SK-N-SH (cell line): ENCODE measurements around the gene SGSH. TPM values are rescaled to one million over a fixed set of nuclear protein-coding genes. Genes with fewer than 3 reads are reported as not detected.
A peak's percentile ranks its signal among the peaks of the same experiment; 100 is the strongest.

Source experiments
- CTCF ChIA-PET: fragments of 300-600, 350-600 bp; formaldehyde crosslinking; extraction: SDS; loops from one replicate; lab custom pipeline; 2021; lab: Yijun Ruan, JAX
- POLR2A ChIA-PET: fragments of 350-600 bp; sonication (Branson Sonifier 250); formaldehyde crosslinking; extraction: SDS; loops from one replicate; lab custom pipeline; 2020; ENCODE audit warnings: antibody characterized with exemption, inconsistent platforms; lab: Yijun Ruan, JAX
- DNase-seq: peaks from one replicate; pipeline ENCODE4 v3.0.0; 2012
- H2AFZ ChIP-seq: fragments of 200-600 bp; sonication (generic); 2 replicates; pipeline ENCODE4 v1.8.1; 2016; ENCODE audit warnings: antibody characterized with exemption, mild to moderate bottlenecking, low read depth
- H3F3A ChIP-seq: fragments of 200-600 bp; sonication (generic); replicated peaks from 2 replicates; pipeline ENCODE3; 2016; ENCODE audit warnings: antibody characterized with exemption, mild to moderate bottlenecking; ENCODE audit not compliant: insufficient read depth
- H3K27ac ChIP-seq, 2 experiments: fragments of 200-500 bp in 1 of 2; fragments of 200-600 bp in 1 of 2; sonication (Bioruptor generic) in 1 of 2; sonication (generic), shearing (Covaris generic) in 1 of 2; 2 replicates each; pipeline versions ENCODE4 v1.5.1 to v1.6.1; 2014 to 2016; ENCODE audit warnings: low read depth in 2 of 2, inconsistent platforms in 1 of 2, low read length in 1 of 2, mild to moderate bottlenecking in 1 of 2, mixed read lengths in 1 of 2
- H3K27me3 ChIP-seq: fragments of 200-600 bp; sonication (generic), shearing (Covaris generic); 2 replicates; pipeline ENCODE4 v1.6.1; 2016; ENCODE audit warnings: mixed run types; ENCODE audit not compliant: insufficient read depth
- H3K36me3 ChIP-seq, 2 experiments: fragments of 200-500 bp in 1 of 2; fragments of 200-600 bp in 1 of 2; sonication (Bioruptor generic) in 1 of 2; sonication (generic) in 1 of 2; replicated peaks in 1 of 2; 2 replicates each; pipeline versions ENCODE3 to v1.5.1; 2014 to 2016; ENCODE audit warnings: low read length in 1 of 2, mild to moderate bottlenecking in 1 of 2; ENCODE audit not compliant: insufficient read depth in 2 of 2, control insufficient read depth in 1 of 2
- H3K4me1 ChIP-seq, 2 experiments: fragments of 200-500 bp in 1 of 2; fragments of 200-600 bp in 1 of 2; sonication (Bioruptor generic) in 1 of 2; sonication (generic), shearing (Covaris generic) in 1 of 2; 2 replicates each; pipeline versions ENCODE4 v1.5.1 to v1.6.1; 2014 to 2016; ENCODE audit warnings: low read depth in 1 of 2, low read length in 1 of 2, mixed run types in 1 of 2; ENCODE audit not compliant: insufficient read depth in 2 of 2, control insufficient read depth in 1 of 2
- H3K4me2 ChIP-seq: fragments of 200-600 bp; sonication (generic), shearing (Covaris generic); 2 replicates; pipeline ENCODE4 v1.6.1; 2017; ENCODE audit warnings: mixed run types
- H3K4me3 ChIP-seq, 2 experiments: fragments of 200-500 bp in 1 of 2; fragments of 200-600 bp in 1 of 2; sonication (Bioruptor generic) in 1 of 2; sonication (generic), shearing (Covaris generic) in 1 of 2; 2 replicates each; pipeline versions ENCODE4 v1.5.1 to v1.8.1; 2014 to 2016; ENCODE audit warnings: low read depth in 2 of 2, inconsistent platforms in 1 of 2, low read length in 1 of 2, mild to moderate bottlenecking in 1 of 2, mixed read lengths in 1 of 2, moderate library complexity in 1 of 2
- H3K79me2 ChIP-seq: fragments of 200-600 bp; sonication (generic); 2 replicates; pipeline ENCODE4 v1.8.1; 2017; ENCODE audit warnings: mild to moderate bottlenecking; ENCODE audit not compliant: insufficient read depth
- H3K9ac ChIP-seq: fragments of 200-600 bp; sonication (generic); 2 replicates; pipeline ENCODE4 v1.6.1; 2017; ENCODE audit warnings: mixed run types
- H3K9me2 ChIP-seq: fragments of 200-600 bp; sonication (generic); 2 replicates; pipeline ENCODE4 v1.6.1; 2017; ENCODE audit warnings: mixed run types
- H3K9me3 ChIP-seq: fragments of 200-600 bp; sonication (generic); 2 replicates; pipeline ENCODE4 v1.6.1; 2017; ENCODE audit warnings: mixed run types, mild to moderate bottlenecking, moderate library complexity
- H4K20me1 ChIP-seq: fragments of 200-600 bp; sonication (generic); 2 replicates; pipeline ENCODE4 v1.6.1; 2017; ENCODE audit warnings: mild to moderate bottlenecking, mixed run types; ENCODE audit not compliant: insufficient read depth
- CTCF ChIP-seq: fragments of 200-600 bp; sonication (generic); IDR thresholded peaks from 2 replicates; pipeline ENCODE4 v1.6.1; 2017; ENCODE audit warnings: antibody characterized with exemption, mild to moderate bottlenecking, moderate library complexity
- EP300 ChIP-seq, 2 experiments: IDR thresholded peaks; 2 replicates each; pipeline versions ENCODE4 v1.4.0 to v1.6.1; 2012; ENCODE audit warnings: borderline replicate concordance in 1 of 2, low read depth in 1 of 2, low read length in 1 of 2
- FOSL2 ChIP-seq: IDR thresholded peaks from 2 replicates; pipeline ENCODE4 v1.4.0; 2012; ENCODE audit warnings: low read depth, mild to moderate bottlenecking, moderate library complexity, borderline replicate concordance
- FOXM1 ChIP-seq: IDR thresholded peaks from 2 replicates; pipeline ENCODE4 v1.4.0; 2012; ENCODE audit warnings: low read depth, mild to moderate bottlenecking
- GATA2 ChIP-seq: sonication (generic); formaldehyde crosslinking; IDR thresholded peaks from 2 replicates; pipeline ENCODE4 v1.5.0; 2020; ENCODE audit warnings: mild to moderate bottlenecking, missing genetic modification reagents
- MEF2A ChIP-seq: IDR thresholded peaks from 2 replicates; pipeline ENCODE4 v1.4.0; 2012; ENCODE audit warnings: low read depth, borderline replicate concordance
- NFIC ChIP-seq: IDR thresholded peaks from 2 replicates; pipeline ENCODE4 v1.4.0; 2012; ENCODE audit warnings: borderline replicate concordance
- RAD21 ChIP-seq: IDR thresholded peaks from 2 replicates; pipeline ENCODE4 v1.6.1; 2012; ENCODE audit warnings: mild to moderate bottlenecking, low read length
- REST ChIP-seq: IDR thresholded peaks from 2 replicates; pipeline ENCODE4 v1.6.1; 2012; ENCODE audit warnings: mild to moderate bottlenecking, low read depth, low read length, moderate library complexity
- RFX5 ChIP-seq: IDR thresholded peaks from 2 replicates; pipeline ENCODE4 v1.6.1; 2012; ENCODE audit warnings: mild to moderate bottlenecking, improper control_type of control experiment, low read length
- SIN3A ChIP-seq: IDR thresholded peaks from 2 replicates; pipeline ENCODE4 v1.6.1; 2012; ENCODE audit warnings: low read depth, mild to moderate bottlenecking, low read length, moderate library complexity, borderline replicate concordance
- TAF1 ChIP-seq: IDR thresholded peaks from 2 replicates; pipeline ENCODE4 v1.6.1; 2012; ENCODE audit warnings: low read depth, mild to moderate bottlenecking, low read length, moderate library complexity, borderline replicate concordance
- TCF12 ChIP-seq: IDR thresholded peaks from 2 replicates; pipeline ENCODE4 v1.4.0; 2012
- USF1 ChIP-seq: IDR thresholded peaks from 2 replicates; pipeline ENCODE4 v1.4.0; 2012; ENCODE audit warnings: low read depth, borderline replicate concordance
- USF2 ChIP-seq: fragments of 150-350 bp; IDR thresholded peaks from 2 replicates; pipeline ENCODE4 v1.6.1; 2017; ENCODE audit warnings: antibody characterized with exemption, low read length, low read depth, borderline replicate concordance
- ZBTB33 ChIP-seq: IDR thresholded peaks from 2 replicates; pipeline ENCODE4 v1.4.0; 2012; ENCODE audit warnings: low read depth, borderline replicate concordance
- WGBS: methylation state at CpG from one replicate; pipeline ENCODE4 v1.1.6; 2017; ENCODE audit warnings: low lambda C conversion rate; 5-methylcytosine and 5-hydroxymethylcytosine counted together
- polyA plus RNA-seq, 3 experiments: library from polyadenylated mRNA; depleted of rRNA; stranded (reverse); fragments of >200 nt; gene quantifications; 2 replicates each; pipeline ENCODE4 v1.2.3, GENCODE V29; 2012

SGSH gene
- polyA plus RNA-seq, 1 of the 3 experiments (the other 2 are of a cell fraction) = 161 TPM

GRCh38 chr17:80254396-80255251 lies 34.5 kb upstream of the SGSH start (continued):
- TF ChIP-seq USF1 (no peak; the same call in 1 of the 2 replicates), SIN3A (0 out of 2 replicates have a peak, but pooled peaks have one; percentile 74), CTCF (no peak), RAD21 (no peak), TCF12 (peak; percentile 95), MEF2A (no peak), FOSL2 (peak; percentile 100), USF2 (no peak), FOXM1 (no peak; the same call in 1 of the 2 replicates)
- TF ChIP-seq, all 33 proteins: peak for 15

GRCh38 chr17:80253631-80254395 lies 33.7 kb upstream of the SGSH start:
- no peaks in the 10 kb centered on the region for H3K9me2 ChIP-seq
- H3K27me3 ChIP-seq = no peaks in the 10 kb centered on the region
- no peaks in the 10 kb centered on the region for H3K36me3 ChIP-seq
- peaks cover 0 to 17% of the 10 kb centered on the region in 2 experiments; a peak in 2 of 4 replicates for H3K4me1 ChIP-seq
- DNase-seq = peak; percentile 17
- H3K9me3 ChIP-seq = no peaks in the 10 kb centered on the region
- H2AFZ ChIP-seq = peak overlapping the region; percentile 58; the same call in 1 of the 2 replicates
- H3K27ac ChIP-seq = peak overlapping the region; percentile 43 to 88; a peak in 3 of 4 replicates
- peak overlapping the region; percentile 45; the same call in 1 of the 2 replicates for H3K9ac ChIP-seq
- WGBS = 92% methylated on average over 16 of the region's 21 CpGs
- H3K4me3 ChIP-seq = no peak overlapping the region
- peak overlapping the region; percentile 67 for H3K4me2 ChIP-seq
- H3K79me2 ChIP-seq = no peaks in the 10 kb centered on the region
- ChIA-PET CTCF (interaction anchor here (0.7 to 4.3 kb wide), 4 partner anchors 16 to 171 kb away, joined by 3 to 11 read pairs (median 6); partner anchors contain the start of gene GAA), POLR2A (no interaction called here)
- H3F3A ChIP-seq = peaks cover 40% of the 10 kb centered on the region
- no peaks in the 10 kb centered on the region for H4K20me1 ChIP-seq
- no peak for TF ChIP-seq ZBTB33
- TF ChIP-seq RAD21 = no peak
- TF ChIP-seq GATA2 (CRISPR knock-in tag) = no peak
- TF ChIP-seq REST = no peak
- TF ChIP-seq EP300 (IDR thresholded peaks at IDR 0.05; ENCODE audit: borderline replicate concordance in 1 of 2, low read depth in 1 of 2, low read length in 1 of 2) = no peak
- TF ChIP-seq FOXM1 = no peak
- no peak for TF ChIP-seq TAF1
- TF ChIP-seq NFIC = no peak
- TF ChIP-seq FOSL2 = no peak
- TF ChIP-seq RFX5 = no peak
